ENCODE measurements around the gene PPARG. TPM values are rescaled to one million over a fixed set of nuclear protein-coding genes. Genes with fewer than 3 reads are reported as not detected.

PPARG gene
- total and polyA plus RNA-seq, 2 of the 13 experiments (the other 11 are each of a cell fraction or from before 2014, with no cell fraction given), result 13.9 to 58.3 TPM

DNA sequence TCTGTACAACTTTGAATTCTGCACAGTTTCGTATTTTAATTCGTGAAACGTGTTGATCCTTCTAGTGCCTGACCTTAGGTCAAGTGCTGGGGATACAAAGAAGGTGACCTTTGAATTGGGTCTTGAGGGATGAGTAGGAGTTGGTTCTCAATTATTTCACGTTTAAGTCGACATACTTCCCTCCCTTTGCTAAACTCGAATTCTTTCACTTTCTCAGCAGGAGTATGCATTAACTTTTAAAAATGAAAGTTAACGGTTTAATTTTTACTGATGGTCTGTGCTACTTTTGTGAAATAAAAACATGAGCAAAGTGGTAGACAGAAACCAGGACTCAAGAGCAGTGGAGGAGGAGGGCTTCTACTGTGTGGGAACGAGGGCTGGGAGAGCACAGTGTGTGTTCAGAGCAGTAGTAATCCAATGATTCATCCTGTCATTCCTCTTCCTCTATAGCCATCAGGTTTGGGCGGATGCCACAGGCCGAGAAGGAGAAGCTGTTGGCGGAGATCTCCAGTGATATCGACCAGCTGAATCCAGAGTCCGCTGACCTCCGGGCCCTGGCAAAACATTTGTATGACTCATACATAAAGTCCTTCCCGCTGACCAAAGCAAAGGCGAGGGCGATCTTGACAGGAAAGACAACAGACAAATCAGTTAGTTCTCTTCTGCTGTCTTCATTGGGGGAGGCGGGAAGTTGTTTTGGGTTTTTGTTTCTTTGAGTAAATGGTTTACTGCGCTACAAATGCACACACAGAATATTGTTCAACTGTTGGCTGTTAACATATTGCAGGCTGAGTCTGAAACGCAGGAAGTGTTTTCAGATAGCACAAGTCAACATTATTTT is 116.8 kb downstream of the PPARG start (continued):
- TF ChIP-seq, protein P1, sequence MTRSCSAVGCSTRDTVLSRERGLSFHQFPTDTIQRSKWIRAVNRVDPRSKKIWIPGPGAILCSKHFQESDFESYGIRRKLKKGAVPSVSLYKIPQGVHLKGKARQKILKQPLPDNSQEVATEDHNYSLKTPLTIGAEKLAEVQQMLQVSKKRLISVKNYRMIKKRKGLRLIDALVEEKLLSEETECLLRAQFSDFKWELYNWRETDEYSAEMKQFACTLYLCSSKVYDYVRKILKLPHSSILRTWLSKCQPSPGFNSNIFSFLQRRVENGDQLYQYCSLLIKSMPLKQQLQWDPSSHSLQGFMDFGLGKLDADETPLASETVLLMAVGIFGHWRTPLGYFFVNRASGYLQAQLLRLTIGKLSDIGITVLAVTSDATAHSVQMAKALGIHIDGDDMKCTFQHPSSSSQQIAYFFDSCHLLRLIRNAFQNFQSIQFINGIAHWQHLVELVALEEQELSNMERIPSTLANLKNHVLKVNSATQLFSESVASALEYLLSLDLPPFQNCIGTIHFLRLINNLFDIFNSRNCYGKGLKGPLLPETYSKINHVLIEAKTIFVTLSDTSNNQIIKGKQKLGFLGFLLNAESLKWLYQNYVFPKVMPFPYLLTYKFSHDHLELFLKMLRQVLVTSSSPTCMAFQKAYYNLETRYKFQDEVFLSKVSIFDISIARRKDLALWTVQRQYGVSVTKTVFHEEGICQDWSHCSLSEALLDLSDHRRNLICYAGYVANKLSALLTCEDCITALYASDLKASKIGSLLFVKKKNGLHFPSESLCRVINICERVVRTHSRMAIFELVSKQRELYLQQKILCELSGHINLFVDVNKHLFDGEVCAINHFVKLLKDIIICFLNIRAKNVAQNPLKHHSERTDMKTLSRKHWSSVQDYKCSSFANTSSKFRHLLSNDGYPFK (CRISPR knock-in tag; IDR thresholded peaks at IDR 0.05; ENCODE audit: borderline replicate concordance), result peak; percentile 49; the same call in 1 of the 2 replicates
- TF ChIP-seq, protein P2, sequence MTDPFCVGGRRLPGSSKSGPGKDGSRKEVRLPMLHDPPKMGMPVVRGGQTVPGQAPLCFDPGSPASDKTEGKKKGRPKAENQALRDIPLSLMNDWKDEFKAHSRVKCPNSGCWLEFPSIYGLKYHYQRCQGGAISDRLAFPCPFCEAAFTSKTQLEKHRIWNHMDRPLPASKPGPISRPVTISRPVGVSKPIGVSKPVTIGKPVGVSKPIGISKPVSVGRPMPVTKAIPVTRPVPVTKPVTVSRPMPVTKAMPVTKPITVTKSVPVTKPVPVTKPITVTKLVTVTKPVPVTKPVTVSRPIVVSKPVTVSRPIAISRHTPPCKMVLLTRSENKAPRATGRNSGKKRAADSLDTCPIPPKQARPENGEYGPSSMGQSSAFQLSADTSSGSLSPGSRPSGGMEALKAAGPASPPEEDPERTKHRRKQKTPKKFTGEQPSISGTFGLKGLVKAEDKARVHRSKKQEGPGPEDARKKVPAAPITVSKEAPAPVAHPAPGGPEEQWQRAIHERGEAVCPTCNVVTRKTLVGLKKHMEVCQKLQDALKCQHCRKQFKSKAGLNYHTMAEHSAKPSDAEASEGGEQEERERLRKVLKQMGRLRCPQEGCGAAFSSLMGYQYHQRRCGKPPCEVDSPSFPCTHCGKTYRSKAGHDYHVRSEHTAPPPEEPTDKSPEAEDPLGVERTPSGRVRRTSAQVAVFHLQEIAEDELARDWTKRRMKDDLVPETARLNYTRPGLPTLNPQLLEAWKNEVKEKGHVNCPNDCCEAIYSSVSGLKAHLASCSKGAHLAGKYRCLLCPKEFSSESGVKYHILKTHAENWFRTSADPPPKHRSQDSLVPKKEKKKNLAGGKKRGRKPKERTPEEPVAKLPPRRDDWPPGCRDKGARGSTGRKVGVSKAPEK (CRISPR knock-in tag; IDR thresholded peaks at IDR 0.05; ENCODE audit: borderline replicate concordance), result no peak; the same call in 1 of the 2 replicates
- TF ChIP-seq, protein P3, sequence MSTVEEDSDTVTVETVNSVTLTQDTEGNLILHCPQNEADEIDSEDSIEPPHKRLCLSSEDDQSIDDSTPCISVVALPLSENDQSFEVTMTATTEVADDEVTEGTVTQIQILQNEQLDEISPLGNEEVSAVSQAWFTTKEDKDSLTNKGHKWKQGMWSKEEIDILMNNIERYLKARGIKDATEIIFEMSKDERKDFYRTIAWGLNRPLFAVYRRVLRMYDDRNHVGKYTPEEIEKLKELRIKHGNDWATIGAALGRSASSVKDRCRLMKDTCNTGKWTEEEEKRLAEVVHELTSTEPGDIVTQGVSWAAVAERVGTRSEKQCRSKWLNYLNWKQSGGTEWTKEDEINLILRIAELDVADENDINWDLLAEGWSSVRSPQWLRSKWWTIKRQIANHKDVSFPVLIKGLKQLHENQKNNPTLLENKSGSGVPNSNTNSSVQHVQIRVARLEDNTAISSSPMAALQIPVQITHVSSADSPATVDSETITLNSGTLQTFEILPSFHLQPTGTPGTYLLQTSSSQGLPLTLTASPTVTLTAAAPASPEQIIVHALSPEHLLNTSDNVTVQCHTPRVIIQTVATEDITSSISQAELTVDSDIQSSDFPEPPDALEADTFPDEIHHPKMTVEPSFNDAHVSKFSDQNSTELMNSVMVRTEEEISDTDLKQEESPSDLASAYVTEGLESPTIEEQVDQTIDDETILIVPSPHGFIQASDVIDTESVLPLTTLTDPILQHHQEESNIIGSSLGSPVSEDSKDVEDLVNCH (CRISPR knock-in tag; IDR thresholded peaks at IDR 0.05), result no peak
- TF ChIP-seq HOXA5 (CRISPR knock-in tag; IDR thresholded peaks at IDR 0.05), result peak; percentile 98
- peak; percentile 87; the same call in 1 of the 2 replicates for TF ChIP-seq ZNF232 (CRISPR knock-in tag; IDR thresholded peaks at IDR 0.05; ENCODE audit: borderline replicate concordance)
- no peak for TF ChIP-seq NFE2L2 (IDR thresholded peaks at IDR 0.05; ENCODE audit: low read length)
- TF ChIP-seq IRX3 (CRISPR knock-in tag; IDR thresholded peaks at IDR 0.05; ENCODE audit: borderline replicate concordance, low read depth), result no peak
- peak; percentile 92; the same call in 1 of the 2 replicates for TF ChIP-seq FOXJ3 (CRISPR knock-in tag; IDR thresholded peaks at IDR 0.05; ENCODE audit: borderline replicate concordance)
- TF ChIP-seq, protein P4, sequence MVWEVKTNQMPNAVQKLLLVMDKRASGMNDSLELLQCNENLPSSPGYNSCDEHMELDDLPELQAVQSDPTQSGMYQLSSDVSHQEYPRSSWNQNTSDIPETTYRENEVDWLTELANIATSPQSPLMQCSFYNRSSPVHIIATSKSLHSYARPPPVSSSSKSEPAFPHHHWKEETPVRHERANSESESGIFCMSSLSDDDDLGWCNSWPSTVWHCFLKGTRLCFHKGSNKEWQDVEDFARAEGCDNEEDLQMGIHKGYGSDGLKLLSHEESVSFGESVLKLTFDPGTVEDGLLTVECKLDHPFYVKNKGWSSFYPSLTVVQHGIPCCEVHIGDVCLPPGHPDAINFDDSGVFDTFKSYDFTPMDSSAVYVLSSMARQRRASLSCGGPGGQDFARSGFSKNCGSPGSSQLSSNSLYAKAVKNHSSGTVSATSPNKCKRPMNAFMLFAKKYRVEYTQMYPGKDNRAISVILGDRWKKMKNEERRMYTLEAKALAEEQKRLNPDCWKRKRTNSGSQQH (CRISPR knock-in tag; IDR thresholded peaks at IDR 0.05; ENCODE audit: low read depth), result peak; percentile 41; the same call in 1 of the 2 replicates
- peak; percentile 99 for TF ChIP-seq FOSL1 (CRISPR knock-in tag; IDR thresholded peaks at IDR 0.05; ENCODE audit: borderline replicate concordance)
- TF ChIP-seq NCOR1 (IDR thresholded peaks at IDR 0.05; ENCODE audit: borderline replicate concordance, low read length), result peak; percentile 98; the same call in 1 of the 2 replicates
- TF ChIP-seq, protein P5, sequence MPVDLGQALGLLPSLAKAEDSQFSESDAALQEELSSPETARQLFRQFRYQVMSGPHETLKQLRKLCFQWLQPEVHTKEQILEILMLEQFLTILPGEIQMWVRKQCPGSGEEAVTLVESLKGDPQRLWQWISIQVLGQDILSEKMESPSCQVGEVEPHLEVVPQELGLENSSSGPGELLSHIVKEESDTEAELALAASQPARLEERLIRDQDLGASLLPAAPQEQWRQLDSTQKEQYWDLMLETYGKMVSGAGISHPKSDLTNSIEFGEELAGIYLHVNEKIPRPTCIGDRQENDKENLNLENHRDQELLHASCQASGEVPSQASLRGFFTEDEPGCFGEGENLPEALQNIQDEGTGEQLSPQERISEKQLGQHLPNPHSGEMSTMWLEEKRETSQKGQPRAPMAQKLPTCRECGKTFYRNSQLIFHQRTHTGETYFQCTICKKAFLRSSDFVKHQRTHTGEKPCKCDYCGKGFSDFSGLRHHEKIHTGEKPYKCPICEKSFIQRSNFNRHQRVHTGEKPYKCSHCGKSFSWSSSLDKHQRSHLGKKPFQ (CRISPR knock-in tag; IDR thresholded peaks at IDR 0.05; ENCODE audit: insufficient replicate concordance), result peak; percentile 56

All from HepG2 (cell line).